H4 (cell line): Measurements from ENCODE around the gene AP3D1. TPM values are rescaled to one million over a fixed set of nuclear protein-coding genes. Genes with fewer than 3 reads are reported as not detected.
"Not testable (repeated sequence)": the region's sequence is repeated elsewhere in the genome, so short reads cannot be mapped to it uniquely, and the experiment has no call there.

ENCODE experiments used
- DNase-seq: peaks from one replicate; pipeline ENCODE4 v3.0.0-alpha.2; 2015; ENCODE audit warnings: low spot score
- total RNA-seq: library from RNA; depleted of rRNA; stranded (reverse); fragments of >200 nt; shearing (Covaris generic); gene quantifications from 2 replicates; pipeline ENCODE4 v1.2.3, GENCODE V29; 2014

Gene AP3D1
- total RNA-seq, 1 experiment from 2014 or later, result 51.0 TPM

DNA sequence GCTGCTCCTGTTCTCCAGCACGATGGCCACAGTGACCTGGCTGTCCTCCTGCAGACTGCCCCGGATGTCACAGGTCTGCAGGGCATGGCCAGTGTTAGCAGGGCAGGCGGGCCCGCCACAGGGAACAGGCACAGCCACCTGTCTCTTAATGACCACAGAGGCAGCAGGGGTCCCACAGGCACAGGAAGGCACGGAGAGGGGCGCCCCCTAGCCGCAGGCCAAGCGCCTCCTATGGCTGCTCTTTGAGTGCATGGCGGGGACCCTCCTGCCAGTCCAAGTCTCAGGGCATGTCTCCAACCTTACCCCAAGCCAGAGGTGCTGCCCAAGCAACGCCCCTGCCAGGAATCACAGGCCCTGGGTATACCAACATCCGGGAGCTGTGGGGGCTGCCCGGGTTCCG lies 40.5 kb downstream of the AP3D1 start:
- DNase-seq, result no peak

DNA sequence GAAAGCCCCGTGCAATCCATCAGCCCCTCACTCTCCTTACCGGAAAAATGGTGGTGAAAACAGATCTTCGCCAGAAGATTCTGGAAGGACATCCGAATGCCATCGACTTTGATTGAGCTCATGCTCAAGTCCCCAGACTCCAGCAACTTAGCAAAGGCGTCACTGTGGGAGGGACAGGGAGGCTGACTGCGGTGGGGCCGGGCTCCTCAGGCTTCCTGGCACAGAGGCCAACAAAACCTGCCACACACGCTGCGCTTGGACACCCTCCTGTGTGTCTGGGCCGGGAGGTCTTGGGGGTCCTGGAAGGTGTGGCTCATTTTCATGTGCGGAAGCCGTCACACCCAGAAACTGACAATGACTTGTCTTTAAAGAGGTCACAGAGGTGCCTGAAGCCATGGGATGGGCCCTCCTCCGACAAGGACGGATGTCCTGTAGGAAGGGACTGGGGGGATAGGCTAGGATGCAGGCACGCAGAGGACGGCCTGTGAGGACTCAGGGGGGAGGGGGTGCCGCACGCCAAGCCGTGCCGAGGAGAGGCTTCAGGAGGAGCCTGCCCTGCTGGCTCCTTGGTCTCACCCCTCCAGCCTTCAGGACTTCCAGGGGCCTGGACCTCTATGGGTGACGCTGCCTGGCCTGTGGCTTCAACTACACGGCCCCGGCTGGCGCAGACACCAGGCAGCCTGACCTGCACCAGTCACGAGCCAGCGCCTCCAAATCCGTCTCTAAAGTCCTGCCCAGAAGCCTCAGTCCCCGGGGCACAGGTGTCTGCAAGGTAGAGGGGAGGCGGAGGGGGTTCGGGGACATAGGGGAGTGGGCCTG lies 42.1 kb downstream of the AP3D1 start:
- DNase-seq, result no peak

- no peak for DNase-seq
These were observed 42.9 kb downstream of the AP3D1 start for GRCh38 chr19:2108251-2109016.

DNA sequence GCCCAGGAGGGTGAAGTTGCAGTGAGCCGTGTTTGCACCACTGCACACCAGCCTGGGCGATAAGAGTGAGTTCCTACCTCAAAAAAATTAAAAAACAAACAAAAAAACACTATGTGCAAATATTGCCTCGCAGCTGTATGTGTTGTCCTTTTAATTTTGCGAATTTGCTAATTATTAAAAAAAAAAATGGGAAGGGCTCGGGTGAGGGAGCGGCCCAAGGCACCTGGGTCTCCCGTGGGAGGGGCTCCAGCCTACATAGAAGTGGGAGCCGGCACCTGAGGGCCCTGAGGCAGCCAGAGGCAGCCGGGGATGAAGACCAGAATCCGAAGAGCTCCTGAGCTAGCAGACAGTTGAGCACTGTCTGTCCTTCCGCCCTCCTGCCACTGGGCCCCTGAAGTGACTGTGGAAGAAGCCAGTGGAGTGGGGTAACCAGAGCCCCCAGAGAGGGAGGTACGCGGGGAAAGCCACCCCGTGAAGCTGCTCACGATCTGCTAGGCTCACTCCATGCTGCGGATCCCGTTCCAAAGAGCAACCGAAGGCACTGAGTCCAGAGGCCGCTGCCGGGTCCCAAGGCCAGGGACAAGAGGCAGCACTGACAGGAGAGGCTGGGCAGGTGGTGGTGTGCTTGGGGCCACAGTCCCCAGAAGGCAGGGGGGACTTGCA lies 48.2 kb downstream of the AP3D1 start:
- no peak for DNase-seq

DNA sequence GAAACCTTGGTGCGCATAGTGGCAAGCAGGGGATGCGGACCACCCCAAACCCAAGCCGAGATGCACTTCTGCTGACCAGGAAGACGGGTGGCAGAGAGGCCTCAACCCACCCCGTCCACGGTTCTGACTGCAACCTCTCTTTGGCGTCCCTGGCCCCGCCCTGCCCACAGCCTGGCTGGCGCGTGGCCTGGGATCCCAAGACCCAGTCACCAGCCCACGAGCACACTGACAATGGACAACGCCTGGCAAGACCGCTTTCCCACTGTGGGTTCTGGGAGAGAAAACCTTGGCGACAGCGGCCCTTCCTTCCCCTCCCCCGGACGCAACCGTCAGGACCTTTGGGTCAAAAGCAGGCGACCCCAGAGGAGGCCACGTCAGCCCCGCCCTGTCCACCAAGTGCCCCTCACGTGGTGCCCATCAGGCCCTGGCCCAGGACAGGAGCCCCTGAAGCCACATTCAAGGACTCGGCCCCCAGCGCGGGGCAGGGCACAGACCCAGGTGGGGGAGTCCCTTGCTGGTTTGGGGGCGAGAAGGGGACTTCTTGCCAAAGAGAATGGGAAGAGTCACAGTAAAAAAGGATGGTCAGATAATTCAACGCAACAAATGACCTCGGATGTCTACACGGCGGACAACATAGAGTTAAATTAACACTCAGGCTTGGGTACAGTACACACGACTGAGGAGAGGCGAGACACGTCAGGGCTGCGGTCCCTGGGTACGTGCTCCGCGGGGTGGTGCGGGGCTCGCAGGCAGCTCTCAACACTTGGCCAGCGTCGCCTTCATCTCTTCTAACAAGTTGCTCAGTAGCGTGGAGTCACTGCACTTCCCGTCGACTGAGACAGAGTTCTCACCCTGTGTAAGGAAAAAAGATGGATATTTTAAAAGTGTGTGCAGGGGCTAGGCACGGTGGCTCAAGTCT lies 49.7 kb downstream of the AP3D1 start:
- no peak for DNase-seq

GRCh38 chr19:2100719-2101061 lies 50.7 kb downstream of the AP3D1 start:
- DNase-seq, result no peak

DNA sequence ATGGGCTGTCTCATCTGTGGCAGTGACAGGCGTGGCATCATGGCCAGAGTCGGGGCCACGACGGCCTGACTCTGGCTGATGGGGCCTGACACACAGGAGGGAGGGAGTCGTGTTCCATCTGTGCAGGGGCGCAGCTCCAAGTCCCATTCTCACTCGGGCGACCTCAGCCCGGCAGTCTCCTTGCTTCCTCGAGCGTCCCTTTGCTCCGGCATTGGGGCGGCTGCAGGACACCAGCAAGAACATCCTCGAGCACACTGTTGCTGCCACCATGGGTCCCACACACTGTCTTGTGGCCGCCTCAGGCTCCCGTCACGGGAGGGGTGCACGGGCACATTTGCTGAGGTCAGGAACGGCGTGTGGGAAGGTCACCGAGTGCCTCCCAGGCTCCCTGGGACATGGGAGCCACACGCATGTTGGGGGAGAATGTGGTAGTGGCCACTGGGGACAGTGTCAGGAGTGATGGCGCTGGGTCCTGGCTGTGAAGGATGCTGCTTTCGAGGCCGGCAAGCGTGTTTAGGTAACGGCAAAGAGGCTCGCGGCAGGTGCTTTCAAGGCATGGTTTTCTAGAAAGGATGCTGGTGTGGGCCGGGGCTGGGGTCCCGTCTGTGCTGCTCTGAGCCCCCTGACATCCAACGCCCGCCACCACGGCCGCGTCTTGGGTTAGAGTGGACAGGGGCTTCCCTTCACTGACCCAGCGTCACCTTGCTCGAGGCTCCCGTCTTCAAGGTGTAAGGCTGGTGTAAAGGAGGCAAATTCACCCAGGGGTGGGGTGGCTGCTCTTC lies 51.2 kb downstream of the AP3D1 start:
- DNase-seq, result no peak

- DNase-seq, result no peak
These were observed 52.3 kb downstream of the AP3D1 start for GRCh38 chr19:2099054-2099501.

DNA sequence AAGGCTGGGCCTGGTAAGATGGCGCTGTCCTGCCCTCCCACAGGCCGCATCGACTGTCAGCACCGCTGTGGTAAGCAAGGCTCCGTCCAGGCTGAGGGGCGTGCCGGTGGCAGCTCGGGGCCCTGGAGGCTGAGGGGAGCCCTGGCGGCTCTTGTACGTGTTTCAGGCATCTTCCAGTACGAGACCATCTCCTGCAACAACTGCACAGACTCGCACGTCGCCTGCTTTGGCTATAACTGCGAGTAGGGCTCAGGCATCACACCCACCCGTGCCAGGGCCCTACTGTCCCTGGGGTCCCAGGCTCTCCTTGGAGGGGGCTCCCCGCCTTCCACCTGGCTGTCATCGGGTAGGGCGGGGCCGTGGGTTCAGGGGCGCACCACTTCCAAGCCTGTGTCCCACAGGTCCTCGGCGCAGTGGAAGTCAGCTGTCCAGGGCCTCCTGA lies 53.5 kb downstream of the AP3D1 start:
- DNase-seq, result no peak

GRCh38 chr19:2097203-2097885 lies 54.0 kb downstream of the AP3D1 start:
- DNase-seq, result no peak

- DNase-seq, result peak; percentile 92
These were observed 54.7 kb downstream of the AP3D1 start, which contains the start of gene IZUMO4 for GRCh38 chr19:2096480-2097202. IZUMO4 (plus strand) TSS chr19:2096915; CDS start chr19:2096946, 31 bp downstream.

DNA sequence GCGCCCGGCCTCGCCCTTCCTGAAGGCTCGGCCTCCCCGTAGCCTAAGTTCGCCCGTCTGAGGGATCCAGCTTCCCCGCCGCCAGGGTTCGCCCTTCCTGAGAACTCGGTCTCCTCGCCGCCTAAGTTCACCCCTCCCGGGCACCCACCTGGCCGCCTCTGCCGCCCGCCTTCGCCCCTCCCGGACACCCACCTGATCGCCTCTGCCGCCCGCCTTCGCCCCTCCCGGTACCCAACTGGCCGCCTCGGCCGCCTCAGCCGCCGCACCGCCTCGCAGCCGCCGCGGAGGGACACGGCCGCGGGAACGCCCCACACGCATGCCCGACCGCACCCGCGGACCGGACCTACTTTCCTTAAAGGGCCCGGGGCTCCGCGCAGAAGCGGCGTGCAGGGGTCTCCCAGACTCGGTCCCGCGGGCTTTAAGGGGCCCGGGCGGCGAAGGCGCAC lies 55.3 kb downstream of the AP3D1 start, which contains the start of gene MOB3A:
Gene MOB3A (minus strand): TSS at position 293 of the 446 bp plus-strand sequence. CDS start 17,766 bp downstream, outside the sequence.
- peak; percentile 83 for DNase-seq

DNA sequence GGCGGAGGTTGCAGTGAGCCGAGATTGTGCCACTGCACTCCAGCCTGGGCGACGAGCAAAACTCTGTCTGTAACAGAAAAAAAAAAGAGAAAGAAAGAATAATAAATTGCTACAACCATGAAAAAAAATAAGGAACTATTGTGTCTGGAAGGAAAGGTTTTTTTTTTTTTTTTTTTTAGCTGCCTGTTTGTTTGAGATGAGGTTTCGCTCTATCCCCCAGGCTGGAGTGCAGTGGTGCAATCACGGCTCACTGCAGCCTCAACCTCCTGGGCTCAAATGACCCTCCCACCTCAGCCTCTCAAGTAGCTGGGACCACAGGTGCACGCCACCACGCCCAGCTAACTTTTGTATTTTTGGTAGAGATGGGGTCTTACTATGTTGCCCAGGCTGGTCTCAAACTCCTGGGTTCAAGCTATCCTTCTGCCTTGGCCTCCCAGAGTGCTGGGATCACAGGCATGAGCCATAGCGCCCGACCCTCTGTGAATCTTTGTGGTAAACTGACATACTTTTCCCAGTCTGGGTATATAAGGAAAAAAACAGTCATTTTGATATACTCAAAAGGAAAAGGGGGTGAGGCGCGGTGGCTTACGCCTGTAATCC lies 59.3 kb downstream of the AP3D1 start:
- not testable (repeated sequence) for DNase-seq

DNA sequence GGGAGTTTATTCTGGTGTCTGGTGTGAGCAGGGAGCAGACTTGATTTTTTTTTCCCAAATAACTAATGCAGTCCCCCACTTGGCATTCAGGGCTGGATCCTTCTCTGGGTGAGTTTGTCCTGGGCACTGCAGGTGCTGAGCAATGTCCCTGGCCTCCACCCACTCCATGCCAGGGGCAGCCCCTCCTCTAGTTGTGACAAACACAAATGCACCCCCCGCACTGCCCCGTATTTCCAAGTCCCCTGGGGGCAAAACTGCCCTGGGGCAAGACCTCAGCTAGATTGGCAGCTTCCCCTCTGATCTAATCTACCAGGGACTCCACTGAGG lies 61.7 kb downstream of the AP3D1 start:
- DNase-seq, result no peak

- DNase-seq, result no peak
These were observed 62.2 kb downstream of the AP3D1 start for GRCh38 chr19:2089001-2089711.

GRCh38 chr19:2087621-2088100 lies 63.7 kb downstream of the AP3D1 start:
- no peak for DNase-seq

- DNase-seq, result not testable (repeated sequence)
These were observed 64.4 kb downstream of the AP3D1 start for GRCh38 chr19:2086695-2087620.
